ENCODE results near the gene DAAM1. TPM values are rescaled to one million over a fixed set of nuclear protein-coding genes. Genes with fewer than 3 reads are reported as not detected.

DAAM1 gene
- total RNA-seq, 1 experiment from 2014 or later, result 35.3 TPM

GRCh38 chr14:59346796-59347510 lies 158.5 kb downstream of the DAAM1 start:
- intact Hi-C loops (cut with micrococcal nuclease; ENCODE audit: unreplicated experiment), result no loop called here
- H3K4me1 Mint-ChIP-seq (ENCODE audit: low read depth, unreplicated experiment), result peaks cover 19% of the 10 kb centered on the region
- no peak for DNase-seq
- Histone ChIP-seq H3K9me3 (no peaks in the 10 kb centered on the region), H3K36me3 (ENCODE audit: control insufficient read depth, insufficient read depth, low read length) (no peaks in the 10 kb centered on the region), H3K4me3 (ENCODE audit: low read depth, low read length) (no peak overlapping the region), H3K27me3 (replicated peaks; ENCODE audit: control insufficient read depth, insufficient read depth, low read length) (no peaks in the 10 kb centered on the region), H3K4me1 (peaks cover 12% of the 10 kb centered on the region)
- no peaks in the 10 kb centered on the region for H3K9me3 Mint-ChIP-seq (ENCODE audit: unreplicated experiment)
- H3K27ac Mint-ChIP-seq (ENCODE audit: unreplicated experiment), result no peak overlapping the region
- H3K36me3 Mint-ChIP-seq (ENCODE audit: insufficient read depth, unreplicated experiment), result peaks cover 13% of the 10 kb centered on the region
- no peak for TF ChIP-seq CTCF (IDR thresholded peaks at IDR 0.05; ENCODE audit: insufficient read depth in 1 of 2, low read depth in 1 of 2, low read length in 1 of 2, severe bottlenecking in 1 of 2, unreplicated experiment in 1 of 2)
- H3K4me3 Mint-ChIP-seq (ENCODE audit: unreplicated experiment), result no peak overlapping the region
- ChIA-PET CTCF (no interaction called here), POLR2A (no interaction called here)
- no peaks in the 10 kb centered on the region for H3K27me3 Mint-ChIP-seq (ENCODE audit: insufficient read depth, unreplicated experiment)
- BruUV-seq (replicated peaks), result no TSS peak

DNA sequence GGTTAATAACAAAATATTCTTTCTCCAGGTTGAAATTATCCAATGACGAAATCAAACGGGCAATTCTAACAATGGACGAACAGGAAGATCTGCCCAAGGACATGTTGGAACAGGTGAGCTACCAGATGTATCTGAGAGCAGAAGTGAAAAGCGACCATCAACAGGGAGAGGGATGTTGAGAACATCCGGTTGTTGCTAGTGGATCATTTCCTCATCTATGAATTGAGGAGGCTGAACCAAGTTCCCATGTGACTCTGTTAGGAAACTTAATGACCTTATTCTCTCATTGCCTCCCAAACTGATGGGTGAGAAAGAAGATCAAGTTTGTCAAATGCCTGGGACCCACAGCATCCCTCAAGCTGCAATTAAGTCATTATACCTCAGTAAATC lies 159.0 kb downstream of the DAAM1 start:
- intact Hi-C loops (cut with micrococcal nuclease; ENCODE audit: unreplicated experiment), result no loop called here
- H3K4me1 ChIP-seq, result peaks cover 12% of the 10 kb centered on the region
- no TSS peak for BruUV-seq (replicated peaks)
- TF ChIP-seq CTCF (IDR thresholded peaks at IDR 0.05; ENCODE audit: insufficient read depth in 1 of 2, low read depth in 1 of 2, low read length in 1 of 2, severe bottlenecking in 1 of 2, unreplicated experiment in 1 of 2), result no peak
- Mint-ChIP-seq H3K4me1 (ENCODE audit: low read depth, unreplicated experiment) (peaks cover 17% of the 10 kb centered on the region), H3K4me3 (ENCODE audit: unreplicated experiment) (no peak overlapping the region), H3K36me3 (ENCODE audit: insufficient read depth, unreplicated experiment) (peaks cover 12% of the 10 kb centered on the region), H3K9me3 (ENCODE audit: unreplicated experiment) (no peaks in the 10 kb centered on the region), H3K27ac (ENCODE audit: unreplicated experiment) (no peak overlapping the region), H3K27me3 (ENCODE audit: insufficient read depth, unreplicated experiment) (no peaks in the 10 kb centered on the region)
- no peak for DNase-seq
- CTCF ChIA-PET, result no interaction called here
- no peaks in the 10 kb centered on the region for H3K9me3 ChIP-seq
- POLR2A ChIA-PET, result no interaction called here
- H3K36me3 ChIP-seq (ENCODE audit: control insufficient read depth, insufficient read depth, low read length), result no peaks in the 10 kb centered on the region
- H3K4me3 ChIP-seq (ENCODE audit: low read depth, low read length), result no peak overlapping the region
- no peaks in the 10 kb centered on the region for H3K27me3 ChIP-seq (replicated peaks; ENCODE audit: control insufficient read depth, insufficient read depth, low read length)

GRCh38 chr14:59347915-59348314 lies 159.4 kb downstream of the DAAM1 start:
- intact Hi-C loops (cut with micrococcal nuclease; ENCODE audit: unreplicated experiment), result no loop called here

More at GRCh38 chr14:59347915-59348314, 159.4 kb downstream of the DAAM1 start:
- H3K9me3 Mint-ChIP-seq (ENCODE audit: unreplicated experiment), result no peaks in the 10 kb centered on the region
- BruUV-seq (replicated peaks), result no TSS peak
- CTCF ChIA-PET, result no interaction called here
- Histone ChIP-seq H3K4me1 (peaks cover 12% of the 10 kb centered on the region), H3K36me3 (ENCODE audit: control insufficient read depth, insufficient read depth, low read length) (no peaks in the 10 kb centered on the region), H3K4me3 (ENCODE audit: low read depth, low read length) (no peak overlapping the region), H3K9me3 (no peaks in the 10 kb centered on the region), H3K27me3 (replicated peaks; ENCODE audit: control insufficient read depth, insufficient read depth, low read length) (no peaks in the 10 kb centered on the region)
- H3K27ac Mint-ChIP-seq (ENCODE audit: unreplicated experiment), result no peak overlapping the region
- peak in 1 of 2 experiments; percentile 25 for DNase-seq
- H3K27me3 Mint-ChIP-seq (ENCODE audit: insufficient read depth, unreplicated experiment), result no peaks in the 10 kb centered on the region
- POLR2A ChIA-PET, result no interaction called here
- TF ChIP-seq CTCF (IDR thresholded peaks at IDR 0.05; ENCODE audit: insufficient read depth in 1 of 2, low read depth in 1 of 2, low read length in 1 of 2, severe bottlenecking in 1 of 2, unreplicated experiment in 1 of 2), result no peak
- no peak overlapping the region for H3K4me3 Mint-ChIP-seq (ENCODE audit: unreplicated experiment)
- H3K4me1 Mint-ChIP-seq (ENCODE audit: low read depth, unreplicated experiment), result peaks cover 13% of the 10 kb centered on the region
- H3K36me3 Mint-ChIP-seq (ENCODE audit: insufficient read depth, unreplicated experiment), result peaks cover 8% of the 10 kb centered on the region
